NAMALWA (cell line): ENCODE results near the gene CCNI.
"Not testable (repeated sequence)": the region's sequence is repeated elsewhere in the genome, so short reads cannot be mapped to it uniquely, and the experiment has no call there.

Experiments
- DNase-seq: peaks from one replicate; pipeline ENCODE4 v3.0.0-alpha.2; 2015; ENCODE audit warnings: low spot score

CCNI gene

DNA sequence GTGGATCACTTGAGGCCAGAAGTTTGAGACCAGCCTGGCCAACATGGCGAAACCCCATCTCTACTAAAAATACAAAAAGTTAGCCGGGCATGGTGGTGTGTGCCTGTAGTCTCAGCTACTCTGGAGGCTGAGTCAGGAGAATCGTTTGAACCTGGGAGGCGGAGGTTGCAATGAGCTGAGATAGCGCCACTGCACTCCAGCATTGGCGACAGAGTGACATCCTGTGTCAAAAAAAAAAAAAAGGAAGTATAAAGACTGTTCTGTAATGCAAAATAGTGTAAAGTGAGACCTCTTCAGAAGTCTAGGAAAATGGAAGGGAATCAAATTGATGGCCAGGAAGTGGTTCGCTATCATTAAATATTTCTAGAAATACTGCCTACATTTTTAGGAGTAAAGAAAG is 5.0 kb upstream of the CCNI start:
- not testable (repeated sequence) for DNase-seq

DNA sequence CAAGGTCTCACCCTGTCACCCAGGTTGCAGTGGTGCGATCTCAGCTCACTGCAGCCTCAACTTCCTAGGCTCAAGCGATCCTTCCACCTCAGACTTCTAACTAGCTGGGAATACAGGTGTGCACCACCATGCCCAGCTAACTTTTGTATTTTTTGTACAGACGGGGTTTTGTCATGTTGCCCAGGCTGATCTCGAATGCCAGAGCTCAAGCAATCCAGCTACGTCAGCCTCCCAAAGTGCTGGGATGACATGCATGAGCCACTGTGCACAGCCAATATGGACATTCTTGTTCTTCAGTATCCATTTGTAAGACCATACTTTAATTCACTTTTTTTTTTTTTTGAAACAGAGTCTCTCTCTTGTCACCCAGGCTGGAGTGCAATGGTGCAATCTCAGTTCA is 3.5 kb upstream of the CCNI start:
- no peak for DNase-seq

DNA sequence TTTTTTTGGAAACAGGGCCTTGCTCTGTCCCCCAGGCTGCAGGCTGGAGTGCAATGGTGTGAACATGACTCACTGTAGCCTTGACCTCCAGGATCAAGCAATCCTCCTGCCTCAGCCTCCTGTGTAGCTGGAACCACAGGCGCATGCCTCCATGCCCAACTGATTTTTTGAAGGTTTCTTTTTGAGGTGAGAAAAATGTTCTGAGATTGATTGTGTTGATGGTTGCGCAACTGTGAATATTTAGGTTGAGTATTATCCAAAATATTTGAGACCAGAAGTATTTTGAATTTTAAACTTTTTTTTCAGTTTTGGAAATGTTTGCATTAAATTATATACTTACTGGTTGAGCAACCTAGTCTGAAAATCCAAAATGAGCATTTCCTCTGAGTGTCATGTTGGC is 2.6 kb upstream of the CCNI start:
- no peak for DNase-seq

DNA sequence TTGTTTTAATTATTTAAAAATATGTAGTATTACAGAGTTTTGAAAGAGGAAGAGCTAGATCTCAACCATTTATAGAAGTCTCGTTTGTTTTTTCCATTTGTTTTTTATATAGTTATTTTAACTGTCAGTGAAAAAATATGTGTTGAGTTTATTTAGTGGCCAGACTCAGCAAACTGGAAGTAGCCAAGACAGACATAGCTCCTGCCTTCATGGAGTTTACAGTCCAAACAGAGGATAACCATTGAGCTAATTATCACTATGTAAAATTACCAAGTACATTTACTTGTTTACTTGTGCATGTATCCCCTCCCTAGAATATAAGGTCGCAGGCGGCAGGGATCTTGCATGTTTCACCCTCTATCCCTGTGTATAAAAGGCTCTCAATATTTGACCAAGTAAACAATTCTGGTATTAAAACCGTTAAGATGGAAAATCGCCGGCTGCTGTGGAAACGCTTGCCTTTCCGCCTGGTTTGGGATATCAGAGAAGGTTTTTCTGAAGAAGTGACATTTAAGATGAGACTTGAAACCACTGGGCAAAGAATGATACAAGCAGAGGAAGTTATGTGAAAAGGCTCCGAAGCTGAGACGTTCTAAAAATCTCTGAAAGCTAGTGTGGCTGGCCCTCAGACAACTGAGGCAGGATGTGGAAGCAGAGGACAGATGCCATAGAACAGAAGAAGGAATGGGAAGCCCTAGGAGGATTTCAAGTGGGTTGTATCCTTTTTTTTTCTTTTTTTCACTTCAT is 1.3 kb upstream of the CCNI start:
- DNase-seq: no peak

DNA sequence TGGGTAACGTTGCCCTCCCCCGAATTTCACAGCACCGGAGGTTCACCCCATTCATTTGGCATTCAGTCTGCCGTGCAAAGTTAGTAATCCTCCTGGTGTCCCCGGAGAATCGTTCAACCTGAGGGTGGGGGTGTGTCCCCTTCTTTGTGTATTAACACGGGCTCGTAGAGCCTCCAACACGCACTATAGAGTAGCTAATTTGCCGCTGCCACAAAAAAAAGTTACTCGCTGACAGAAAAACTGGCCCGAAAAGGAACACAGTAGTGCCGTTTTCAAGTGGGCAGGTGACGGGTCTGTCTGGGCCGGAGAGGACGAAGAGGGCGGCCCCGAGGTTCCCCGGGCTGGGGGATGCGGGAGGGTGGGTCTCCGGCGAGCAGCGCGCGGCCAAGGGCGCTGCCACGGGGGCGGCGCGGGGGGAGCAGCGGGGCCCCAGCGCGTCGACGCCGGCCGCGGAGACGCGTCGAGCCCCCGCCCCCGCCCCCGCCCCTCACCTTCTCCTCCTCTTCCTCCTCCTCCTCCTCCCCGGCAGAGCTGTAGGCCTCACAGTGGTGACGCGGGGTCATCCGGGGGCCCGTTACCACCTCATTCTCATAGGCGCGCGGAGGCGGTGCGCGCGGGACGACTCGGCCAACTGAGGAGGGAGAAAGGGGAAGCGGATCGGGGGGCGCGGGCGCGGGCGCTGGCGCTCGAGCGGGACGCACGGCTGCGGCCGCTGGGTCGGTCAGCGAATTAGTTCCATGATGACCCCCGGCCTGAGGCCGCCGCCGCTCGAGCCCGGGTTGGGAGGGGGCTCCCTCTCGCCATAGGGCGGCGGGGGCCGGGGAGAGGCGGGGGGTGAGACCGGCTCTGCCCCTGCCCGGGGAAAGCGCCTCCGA is 571 bp downstream of the CCNI start:
- DNase-seq: peak; percentile 89

DNA sequence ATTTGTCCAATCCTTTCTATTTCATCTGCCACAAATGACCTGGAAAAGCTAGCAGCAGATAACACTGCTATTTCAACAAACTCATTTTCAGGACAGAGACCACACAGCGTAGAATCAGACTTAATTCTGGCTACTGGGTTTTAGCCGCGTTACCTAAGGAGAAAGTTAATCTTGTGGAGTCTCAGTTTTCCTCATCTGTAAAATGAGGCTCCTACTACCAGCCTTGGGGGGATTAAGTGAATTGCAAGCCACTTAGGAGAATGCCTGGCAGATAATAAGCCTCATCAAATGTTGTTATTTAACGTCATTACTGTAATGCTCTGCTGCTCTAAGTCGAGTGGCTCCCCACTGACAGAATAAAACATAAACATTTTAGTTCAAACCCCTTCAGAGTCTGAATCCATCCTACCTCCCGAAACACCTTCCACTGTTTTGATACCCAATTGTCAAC is 1.4 kb downstream of the CCNI start:
- peak; percentile 35 for DNase-seq

DNA sequence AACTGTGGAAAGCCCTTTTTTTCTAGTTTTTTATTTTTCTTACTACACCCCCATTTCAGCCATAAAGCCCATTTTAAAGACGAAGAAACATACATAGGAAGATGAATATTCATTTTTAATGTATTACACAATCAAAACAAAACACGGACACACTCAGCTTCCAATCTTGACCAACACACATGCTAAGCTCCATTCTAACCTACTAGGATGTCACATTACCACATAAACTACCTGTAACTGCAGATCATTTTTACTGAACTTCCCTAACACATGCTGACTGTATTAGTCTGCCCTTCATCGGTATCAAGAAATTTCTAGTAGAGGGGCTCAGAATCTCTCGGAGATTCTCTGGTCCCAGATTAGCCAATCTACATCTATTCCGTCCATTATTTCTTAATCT is 1.8 kb downstream of the CCNI start:
- DNase-seq: peak; percentile 24

DNA sequence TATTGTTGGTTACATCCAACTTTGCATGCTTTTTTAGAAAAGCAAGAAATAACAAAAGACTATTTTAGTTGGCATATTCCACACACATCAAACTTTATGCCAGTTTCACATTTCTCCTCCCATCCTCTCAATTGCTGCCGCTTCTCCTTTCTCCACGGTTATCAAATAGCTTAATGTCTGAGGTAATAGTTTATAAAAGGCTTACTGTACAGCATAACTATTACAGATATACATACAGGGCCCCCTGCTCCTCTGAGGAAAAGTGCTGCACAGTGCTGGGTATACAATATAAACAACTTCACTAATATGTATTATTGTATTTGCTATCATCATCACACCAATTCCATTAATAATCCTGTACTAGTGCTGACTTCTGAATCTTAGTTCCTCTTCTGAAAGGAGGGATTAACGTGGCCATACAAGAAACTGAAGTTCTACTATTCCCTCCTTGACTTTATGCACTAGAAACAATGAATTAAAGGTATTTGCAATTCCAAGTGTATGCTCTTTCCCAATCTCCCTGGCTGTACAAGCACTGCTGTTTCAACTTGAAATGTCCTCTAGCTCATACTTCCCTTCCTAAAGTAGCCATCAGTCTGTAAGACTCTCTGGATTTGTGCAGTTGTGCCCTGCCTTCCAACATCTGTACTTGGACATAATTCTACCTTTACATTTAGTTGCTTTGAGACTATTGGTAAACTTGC is 2.5 kb downstream of the CCNI start:
- peak; percentile 34 for DNase-seq

DNA sequence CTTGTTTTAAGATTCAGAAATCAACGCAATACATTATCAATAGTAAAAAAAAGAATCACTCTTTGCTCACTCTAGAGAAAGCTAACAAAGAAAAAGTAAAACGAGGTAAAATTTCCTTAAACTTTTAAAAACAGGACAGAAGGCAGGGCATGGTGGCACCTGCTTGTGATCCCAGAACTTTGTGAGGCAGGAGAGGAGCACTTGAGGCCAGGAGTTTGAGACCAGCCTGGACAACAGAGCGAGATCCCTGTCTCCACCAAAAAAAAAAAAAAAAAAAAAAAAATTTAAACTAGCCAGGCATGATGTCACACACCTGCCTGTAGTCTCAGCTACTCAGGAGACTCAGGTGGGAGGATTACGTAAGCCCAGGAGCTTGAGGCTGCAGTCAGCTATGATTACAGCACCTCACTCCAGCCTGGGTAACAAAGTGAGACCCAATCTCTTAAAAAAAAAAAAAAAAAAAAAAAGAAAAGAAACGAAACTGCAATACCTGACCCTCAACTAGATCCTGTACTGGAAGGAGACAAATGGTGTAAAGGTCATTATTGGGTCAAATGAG is 3.5 kb downstream of the CCNI start:
- DNase-seq: no peak

DNA sequence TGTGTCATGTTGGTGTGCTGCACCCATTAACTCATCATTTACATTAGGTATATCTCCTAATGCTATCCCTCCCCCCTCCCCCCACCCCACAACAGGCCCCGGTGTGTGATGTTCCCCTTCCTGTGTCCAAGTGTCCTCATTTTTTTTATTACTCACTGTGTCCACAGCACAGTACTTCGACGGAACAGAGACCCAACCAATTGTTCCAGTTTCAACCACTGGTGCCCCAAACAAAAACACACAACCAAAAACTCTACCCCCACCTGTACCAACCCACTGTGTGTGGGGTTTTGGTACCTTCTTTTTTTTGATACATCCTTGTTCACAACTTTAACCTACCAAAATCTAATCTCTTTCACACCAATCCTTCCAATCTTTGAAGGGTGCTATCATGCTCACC is 6.3 kb downstream of the CCNI start:
- not testable (repeated sequence) for DNase-seq

DNA sequence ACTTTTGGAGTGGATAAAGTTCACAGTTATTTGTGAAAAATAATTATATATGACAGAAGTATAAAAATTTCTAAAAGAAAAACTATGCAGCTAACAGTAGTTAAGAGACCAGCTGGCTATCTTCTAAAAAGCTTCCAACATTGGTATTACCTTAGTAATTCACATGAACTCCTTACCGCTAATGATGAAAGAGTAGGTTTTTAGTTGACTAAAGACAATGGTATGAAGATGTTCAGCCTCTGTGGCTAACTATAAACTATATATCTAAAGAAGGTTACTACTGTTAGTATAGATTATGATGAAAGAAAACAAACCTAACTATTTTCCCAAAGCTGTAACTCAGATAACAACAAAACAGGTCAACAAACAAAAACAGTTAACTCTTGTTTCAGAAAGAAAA is 10.4 kb downstream of the CCNI start:
- no peak for DNase-seq

DNA sequence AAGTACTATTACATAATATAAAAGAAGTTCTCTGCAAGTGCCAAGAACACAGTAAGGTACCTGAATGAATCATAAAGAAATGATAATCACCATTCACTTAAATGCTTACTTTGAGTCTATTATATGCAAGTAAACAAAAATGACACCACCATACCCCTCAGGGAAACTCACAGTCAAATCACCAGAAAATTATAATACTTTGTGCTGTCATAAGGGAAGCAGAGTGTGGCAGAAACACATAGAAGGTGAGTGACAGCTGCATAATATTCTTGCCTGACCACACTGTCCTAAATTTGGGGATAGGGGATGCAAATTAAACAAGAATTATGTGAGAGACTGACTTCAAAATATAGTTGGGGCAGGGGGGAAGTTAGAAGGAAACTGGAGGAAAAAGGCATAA is 12.9 kb downstream of the CCNI start:
- DNase-seq: no peak

DNA sequence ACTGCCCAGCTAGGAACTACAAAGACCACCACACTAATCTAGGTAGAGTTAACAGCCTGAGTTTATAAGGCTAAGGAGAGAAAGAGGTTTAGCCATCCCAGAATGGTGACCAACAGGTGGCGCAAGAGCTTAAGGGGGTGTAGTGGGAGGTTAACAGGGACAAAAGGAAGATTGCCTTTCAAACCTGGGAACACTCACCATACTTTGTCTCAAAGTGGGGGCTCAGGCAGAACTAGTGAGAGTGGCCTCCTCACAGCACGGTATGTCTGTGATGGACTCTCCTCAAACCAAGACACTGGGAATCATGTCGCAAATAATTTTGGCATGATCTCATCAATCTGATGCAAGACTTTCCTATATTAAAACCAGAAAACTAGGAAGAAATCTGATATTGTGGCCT is 23.4 kb downstream of the CCNI start:
- no peak for DNase-seq

DNA sequence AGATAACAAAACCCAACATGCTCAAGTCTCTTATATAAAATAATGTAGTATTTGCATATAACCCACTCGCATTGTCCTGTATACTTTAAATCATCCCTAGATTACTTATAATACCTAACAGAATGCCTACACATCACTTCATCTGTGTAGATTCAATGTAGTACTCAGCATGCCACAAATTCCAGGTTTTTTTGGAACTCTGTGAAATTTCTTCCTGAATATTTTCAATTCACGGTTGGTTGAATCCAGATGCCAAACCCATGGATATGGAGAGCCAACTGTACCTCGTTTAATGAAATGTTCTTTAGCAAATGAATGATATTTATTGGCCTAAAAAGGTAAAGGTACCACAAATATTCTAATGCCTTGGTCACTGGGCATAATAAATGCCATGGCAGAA is 24.8 kb downstream of the CCNI start:
- DNase-seq: no peak

DNA sequence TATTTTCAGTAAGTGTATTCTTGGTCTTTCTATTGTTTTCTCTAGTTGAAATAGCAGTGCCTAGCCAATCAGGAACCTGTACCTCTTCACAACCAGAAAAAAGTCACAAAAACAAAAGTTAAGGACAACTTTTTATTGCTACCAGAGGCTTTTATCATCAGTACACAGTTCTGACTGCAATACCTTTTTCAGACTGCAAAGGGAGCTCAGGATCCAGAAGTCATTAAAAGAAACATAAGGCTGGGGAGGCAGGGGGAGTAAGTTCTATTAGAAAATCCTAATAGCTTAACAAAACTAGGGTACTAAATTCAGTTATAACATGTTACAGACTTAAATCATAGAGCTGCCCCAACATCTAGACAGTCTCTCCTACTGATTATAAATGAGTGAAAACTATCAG is 28.8 kb downstream of the CCNI start:
- peak; percentile 67 for DNase-seq

DNA sequence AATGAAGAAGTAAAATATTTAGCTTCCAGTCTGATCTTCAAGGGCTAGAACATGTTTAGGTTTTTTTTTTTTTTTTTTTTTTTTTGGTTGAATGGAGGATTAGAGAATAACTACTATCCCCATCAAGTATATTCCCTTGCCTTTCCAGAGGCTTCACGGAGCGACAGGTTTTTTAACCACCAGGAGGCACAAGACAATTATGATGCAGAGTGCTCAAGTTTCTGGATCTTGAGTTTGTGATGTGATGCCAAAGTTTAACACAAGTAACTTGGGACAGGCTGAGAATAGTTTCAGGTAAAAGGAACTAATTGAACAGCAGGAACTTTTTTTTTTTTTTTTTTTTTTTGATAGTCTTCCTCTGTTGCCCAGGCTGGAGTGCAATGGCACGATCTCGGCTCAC is 30.3 kb downstream of the CCNI start:
- peak; percentile 17 for DNase-seq

DNA sequence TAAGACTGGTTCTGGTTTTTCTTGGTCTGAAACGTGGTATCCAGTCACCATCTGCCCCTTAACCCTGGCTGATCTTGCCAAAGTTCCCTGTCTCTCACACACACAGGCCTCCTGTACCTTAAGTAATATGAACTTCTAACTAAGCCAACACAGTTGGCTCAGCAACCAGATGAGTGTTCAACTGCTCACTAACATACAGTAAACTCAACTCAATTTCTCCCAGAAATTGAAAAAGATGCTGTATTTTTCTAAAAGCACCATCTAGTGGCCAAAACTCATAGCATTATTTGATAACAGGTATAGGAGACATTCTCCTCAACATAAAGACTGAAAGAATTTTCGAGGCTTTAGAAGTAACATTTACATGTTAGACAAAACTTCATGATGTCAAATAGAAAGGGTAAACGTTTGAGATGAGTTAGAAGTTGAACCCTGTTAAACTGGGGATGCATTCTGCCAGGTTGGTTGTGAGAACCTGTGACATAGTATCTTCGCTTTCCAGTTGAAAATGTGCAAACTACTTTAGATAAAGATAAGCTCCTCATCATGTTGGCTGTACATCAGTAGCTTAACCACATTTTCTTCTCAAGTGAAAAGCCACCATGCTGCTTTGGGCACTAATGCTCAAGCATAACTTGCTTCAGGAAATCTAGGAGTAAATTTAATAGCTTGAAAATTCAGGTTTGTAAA is 31.2 kb downstream of the CCNI start:
- peak; percentile 77 for DNase-seq

DNA sequence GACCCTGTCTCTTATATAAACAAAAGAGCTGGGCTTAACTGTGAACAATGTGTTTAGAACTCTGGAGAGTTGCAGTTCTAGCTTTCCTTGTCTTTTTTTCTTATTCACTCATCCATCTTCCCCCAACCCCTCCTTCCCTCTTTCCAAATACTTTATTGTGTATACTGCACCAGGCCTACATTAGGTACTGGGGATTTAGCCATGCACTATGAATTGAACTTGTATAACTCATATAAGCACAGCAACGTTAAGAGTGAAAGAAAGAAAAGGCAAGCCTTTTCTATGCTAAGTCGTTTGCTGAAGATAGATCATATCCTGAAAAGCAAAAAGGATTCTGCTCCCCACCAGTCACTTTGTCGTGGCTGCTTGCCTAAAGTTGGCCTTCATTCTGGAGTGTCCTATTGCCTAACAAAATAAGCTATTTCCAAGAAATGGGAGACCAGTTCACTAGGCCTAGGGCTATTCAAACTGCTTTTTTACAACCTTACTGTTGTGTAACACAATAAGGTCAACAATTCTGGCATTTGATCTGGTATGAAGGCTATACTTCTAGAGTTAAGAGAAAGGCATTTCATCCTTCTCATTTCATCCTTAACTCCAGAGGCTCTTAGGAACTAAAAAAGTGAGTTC is 32.2 kb downstream of the CCNI start:
- DNase-seq: no peak

DNA sequence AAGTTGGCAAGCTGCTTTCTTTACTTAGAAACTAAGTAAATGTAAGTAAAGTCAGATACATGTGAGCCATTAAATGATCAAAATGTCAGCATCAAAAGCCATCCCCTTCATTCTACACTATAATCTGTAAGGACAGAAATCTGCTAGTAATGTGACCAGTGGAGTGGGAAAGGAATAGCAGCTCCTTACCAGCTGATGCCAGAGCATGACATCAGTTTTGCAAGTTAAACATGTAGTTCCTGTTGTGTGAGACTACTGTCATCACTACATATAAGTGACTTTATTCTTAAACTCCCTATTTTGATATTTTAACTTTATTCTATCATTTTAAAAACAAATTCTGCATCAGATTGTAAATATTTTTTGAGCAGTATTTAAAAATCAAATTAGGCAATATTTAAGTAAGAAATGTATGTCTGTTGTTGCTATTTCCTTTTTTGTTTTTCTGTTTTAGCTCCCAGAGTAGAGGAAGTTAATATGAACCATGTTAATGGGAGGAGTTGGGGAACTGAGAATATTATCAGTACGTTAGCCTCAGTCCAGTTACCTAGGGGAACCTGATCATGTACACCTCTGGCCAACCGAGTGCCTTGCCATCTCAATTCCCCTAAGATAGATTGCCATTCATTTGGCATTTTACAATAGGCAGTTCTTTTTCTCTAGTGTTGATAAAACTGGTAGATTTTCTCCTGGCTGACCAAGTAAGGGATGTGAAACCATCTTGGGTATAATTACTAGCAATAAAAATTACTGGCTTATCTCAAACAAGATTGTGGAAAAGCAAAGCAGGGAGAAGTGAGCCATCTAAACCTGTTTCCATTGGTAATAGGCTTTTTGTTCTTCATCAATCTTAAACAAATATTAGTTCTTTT is 34.7 kb downstream of the CCNI start:
- DNase-seq: peak; percentile 30

DNA sequence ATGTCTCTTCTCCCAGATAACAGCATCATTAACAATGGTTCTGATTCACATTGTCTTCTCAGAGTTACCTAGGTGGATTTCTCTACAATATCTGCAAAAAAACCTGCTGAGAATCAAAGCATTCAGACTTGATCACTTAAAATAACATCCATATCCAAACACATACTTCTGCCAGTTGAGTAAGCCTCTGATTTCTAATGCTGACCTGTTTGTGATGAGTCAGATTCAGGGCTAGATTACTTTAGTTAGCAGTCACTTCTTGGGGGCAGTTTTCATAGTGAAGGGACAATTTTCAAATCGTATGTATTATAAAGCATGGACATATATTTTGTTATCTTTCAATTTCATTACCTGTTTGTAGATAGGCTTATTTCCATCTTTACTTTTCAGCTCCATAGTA is 35.5 kb downstream of the CCNI start:
- DNase-seq: no peak
